Fibroblast of lung (primary cell): ENCODE data around the gene KRTAP10-5. TPM values are rescaled to one million over a fixed set of nuclear protein-coding genes. Genes with fewer than 3 reads are reported as not detected.
"Not testable (repeated sequence)": the region's sequence is repeated elsewhere in the genome, so short reads cannot be mapped to it uniquely, and the experiment has no call there.

Source experiments
- DNase-seq, 2 donors: peaks; one replicate each; pipeline versions ENCODE4 v3.0.0 to v3.0.0-alpha.2; 2010; ENCODE audit warnings: low read depth in 2 of 2
- H2AFZ ChIP-seq: 2 replicates; pipeline ENCODE4 v1.5.1; 2012; ENCODE audit warnings: low read length, control low read depth, inconsistent platforms
- H3K27ac ChIP-seq: 2 replicates; pipeline ENCODE4 v1.5.1; 2011; ENCODE audit warnings: low read length, control low read depth; ENCODE audit not compliant: insufficient read depth
- H3K27me3 ChIP-seq: 2 replicates; pipeline ENCODE4 v1.5.1; 2011; ENCODE audit warnings: mild to moderate bottlenecking, low read length; ENCODE audit not compliant: control insufficient read depth, insufficient read depth
- H3K36me3 ChIP-seq: 2 replicates; pipeline ENCODE4 v1.5.1; 2011; ENCODE audit warnings: low read length; ENCODE audit not compliant: control insufficient read depth, insufficient read depth
- H3K4me1 ChIP-seq: 2 replicates; pipeline ENCODE4 v1.5.1; 2011; ENCODE audit warnings: low read length; ENCODE audit not compliant: control insufficient read depth, insufficient read depth; ENCODE audit errors: extremely low read depth
- H3K4me2 ChIP-seq: 2 replicates; pipeline ENCODE4 v1.5.1; 2011; ENCODE audit warnings: low read length, control low read depth; ENCODE audit not compliant: insufficient read depth; ENCODE audit errors: extremely low read depth
- H3K4me3 ChIP-seq, 4 experiments: fragments of 200-600 bp in 1 of 4; sonication (generic) in 1 of 4; replicated peaks in 1 of 4; 2 replicates each; pipeline ENCODE4 v1.5.1; 2011 to 2016; ENCODE audit warnings: low read length in 4 of 4, low read depth in 3 of 4, mild to moderate bottlenecking in 3 of 4, control low read depth in 2 of 4, inconsistent platforms in 1 of 4, mixed read lengths in 1 of 4; ENCODE audit not compliant: insufficient read depth in 1 of 4; ENCODE audit errors: control extremely low read depth in 1 of 4
- H3K79me2 ChIP-seq: 2 replicates; pipeline ENCODE4 v1.5.1; 2012; ENCODE audit warnings: mild to moderate bottlenecking, low read length, inconsistent platforms; ENCODE audit not compliant: control insufficient read depth, insufficient read depth
- H3K9ac ChIP-seq: 2 replicates; pipeline ENCODE4 v1.5.1; 2011; ENCODE audit warnings: mild to moderate bottlenecking, low read length, control low read depth; ENCODE audit not compliant: insufficient read depth
- H3K9me3 ChIP-seq: 2 replicates; pipeline ENCODE4 v1.5.1; 2012; ENCODE audit warnings: low read depth, low read length; ENCODE audit not compliant: control insufficient read depth, insufficient read depth
- H4K20me1 ChIP-seq: 2 replicates; pipeline ENCODE4 v1.5.1; 2011; ENCODE audit warnings: low read length; ENCODE audit not compliant: control insufficient read depth, insufficient read depth; ENCODE audit errors: extremely low read depth
- EZH2 ChIP-seq: IDR thresholded peaks from 2 replicates; pipeline ENCODE4 v1.5.1; 2012; ENCODE audit warnings: low read length, control low read depth, mild to moderate bottlenecking; ENCODE audit errors: missing control alignments
- polyA plus RNA-seq, 2 donors: library from polyadenylated mRNA; depleted of rRNA in 1 of 2; stranded (reverse) in 1 of 2; unstranded in 1 of 2; fragments of >200 nt; gene quantifications; 2 replicates each; pipeline ENCODE4 v1.2.1, GENCODE V29; 2011 to 2012; ENCODE audit warnings: missing spikeins in 1 of 2
- total RNA-seq: library from RNA; depleted of rRNA; stranded (reverse); fragments of >200 nt; gene quantifications from 2 replicates; pipeline ENCODE4 v1.2.1, GENCODE V29; 2014
- TF ChIP-seq, protein P1 (sequence below), 2 donors: IDR thresholded peaks in 1 of 2; conservative IDR thresholded peaks in 1 of 2; 1 replicate in 1 of 2; 2 replicates in 1 of 2; pipeline ENCODE4 v1.5.1; 2011 to 2012; ENCODE audit warnings: low read length in 2 of 2, control low read depth in 1 of 2, inconsistent platforms in 1 of 2, low read depth in 1 of 2, mild to moderate bottlenecking in 1 of 2

The KRTAP10-5 gene
- total and polyA plus RNA-seq, 2 donors (not counting 1 experiment from before 2014, with no cell fraction given): not detected

DNA sequence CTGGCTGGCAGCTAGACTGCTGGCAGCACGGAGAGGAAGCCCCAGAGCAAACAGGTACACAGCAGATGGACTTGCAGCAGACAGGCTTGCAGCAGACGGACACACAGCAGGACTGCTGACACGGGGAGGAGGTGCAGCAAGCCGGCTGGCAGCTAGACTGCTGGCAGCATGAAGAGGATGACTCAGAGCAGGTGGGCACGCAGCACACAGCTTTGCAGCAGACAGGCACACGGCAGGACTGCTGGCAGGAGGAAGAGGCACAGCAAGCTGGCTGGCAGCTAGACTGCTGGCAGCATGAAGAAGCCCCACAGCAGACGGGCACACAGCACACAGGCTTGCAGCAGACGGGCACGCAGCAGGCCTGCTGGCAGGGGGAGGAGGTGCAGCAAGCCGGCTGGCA, 29.6 kb downstream of the KRTAP10-5 start:
- Histone ChIP-seq H3K4me3 (no peak overlapping the region), H3K27me3 (no peaks in the 10 kb centered on the region), H2AFZ (no peak overlapping the region), H3K4me2 (no peak overlapping the region), H4K20me1 (no peaks in the 10 kb centered on the region), H3K9ac (no peak overlapping the region), H3K36me3 (no peaks in the 10 kb centered on the region), H3K79me2 (no peaks in the 10 kb centered on the region), H3K4me1 (no peaks in the 10 kb centered on the region), H3K9me3 (no peaks in the 10 kb centered on the region), H3K27ac (no peak overlapping the region)
- DNase-seq: peak in 1 of 2 donors; percentile 3
- no peak for TF ChIP-seq EZH2
- TF ChIP-seq, protein P1, sequence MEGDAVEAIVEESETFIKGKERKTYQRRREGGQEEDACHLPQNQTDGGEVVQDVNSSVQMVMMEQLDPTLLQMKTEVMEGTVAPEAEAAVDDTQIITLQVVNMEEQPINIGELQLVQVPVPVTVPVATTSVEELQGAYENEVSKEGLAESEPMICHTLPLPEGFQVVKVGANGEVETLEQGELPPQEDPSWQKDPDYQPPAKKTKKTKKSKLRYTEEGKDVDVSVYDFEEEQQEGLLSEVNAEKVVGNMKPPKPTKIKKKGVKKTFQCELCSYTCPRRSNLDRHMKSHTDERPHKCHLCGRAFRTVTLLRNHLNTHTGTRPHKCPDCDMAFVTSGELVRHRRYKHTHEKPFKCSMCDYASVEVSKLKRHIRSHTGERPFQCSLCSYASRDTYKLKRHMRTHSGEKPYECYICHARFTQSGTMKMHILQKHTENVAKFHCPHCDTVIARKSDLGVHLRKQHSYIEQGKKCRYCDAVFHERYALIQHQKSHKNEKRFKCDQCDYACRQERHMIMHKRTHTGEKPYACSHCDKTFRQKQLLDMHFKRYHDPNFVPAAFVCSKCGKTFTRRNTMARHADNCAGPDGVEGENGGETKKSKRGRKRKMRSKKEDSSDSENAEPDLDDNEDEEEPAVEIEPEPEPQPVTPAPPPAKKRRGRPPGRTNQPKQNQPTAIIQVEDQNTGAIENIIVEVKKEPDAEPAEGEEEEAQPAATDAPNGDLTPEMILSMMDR (conservative IDR thresholded peaks at IDR 0.05 in 1 of 2, IDR thresholded peaks at IDR 0.05 in 1 of 2; ENCODE audit: low read depth in 1 of 2, low read length in 2 of 2): no peak

DNA sequence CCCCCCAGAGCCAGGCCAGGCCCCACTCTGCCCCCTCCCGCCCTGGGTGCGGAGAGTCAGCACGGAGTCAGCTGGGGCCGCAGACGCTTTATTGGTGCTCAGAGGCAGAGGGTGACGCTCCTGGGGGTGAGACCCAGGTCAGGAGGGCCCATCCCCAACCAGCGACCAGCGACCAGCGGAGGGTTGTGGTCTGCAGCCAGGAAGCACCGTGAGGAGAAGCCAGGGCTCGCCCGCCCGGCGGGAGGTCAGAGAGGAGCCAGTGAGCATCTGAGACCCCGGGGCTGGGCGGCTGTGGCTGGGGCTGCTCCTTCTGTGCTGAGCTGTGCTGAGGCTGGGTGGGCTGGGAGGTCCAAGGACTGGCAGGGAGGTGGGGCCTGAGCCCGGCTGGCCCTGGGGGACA, 30.1 kb downstream of the KRTAP10-5 start:
- H3K27ac ChIP-seq, H3K4me2 ChIP-seq, DNase-seq, H3K4me3 ChIP-seq, H3K9ac ChIP-seq, H3K79me2 ChIP-seq, H3K27me3 ChIP-seq, H2AFZ ChIP-seq, H4K20me1 ChIP-seq, H3K4me1 ChIP-seq, H3K36me3 ChIP-seq, H3K9me3 ChIP-seq: not testable (repeated sequence)

DNA sequence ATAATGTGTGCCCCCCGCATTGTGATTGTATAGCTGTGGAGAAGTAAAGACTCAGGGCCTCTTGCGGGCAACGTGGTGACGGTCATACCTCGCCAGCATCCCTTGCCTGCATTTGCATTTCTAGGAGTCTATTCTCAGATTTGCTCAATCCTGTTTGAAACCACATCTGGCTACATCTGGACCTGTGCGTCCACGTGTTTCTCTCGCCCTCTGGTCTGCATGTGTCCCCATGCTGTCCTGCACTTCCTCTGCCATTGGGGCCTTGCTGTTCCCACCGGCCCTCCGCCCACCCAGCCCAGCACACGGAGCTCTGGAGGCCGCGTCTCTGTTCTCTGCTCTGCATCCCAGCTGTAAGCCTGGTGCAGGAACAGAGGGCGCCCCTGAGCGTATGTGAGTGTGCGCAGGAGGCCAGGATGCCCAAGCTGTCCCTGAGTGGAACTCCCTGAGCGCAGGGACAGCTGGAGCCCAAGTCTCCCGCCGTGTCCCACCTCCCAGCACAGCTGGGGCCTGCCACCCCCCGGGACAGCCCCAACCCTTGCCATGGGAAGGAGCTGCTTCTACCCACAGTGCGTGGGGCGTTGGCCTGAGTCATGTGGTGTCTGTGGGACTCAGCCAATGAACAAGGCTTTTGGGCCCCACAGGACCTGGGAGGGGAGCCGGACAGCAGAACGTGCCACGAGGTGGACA, 30.7 kb downstream of the KRTAP10-5 start:
- H3K36me3 ChIP-seq: no peaks in the 10 kb centered on the region
- TF ChIP-seq EZH2: no peak
- TF ChIP-seq, protein P1 (conservative IDR thresholded peaks at IDR 0.05 in 1 of 2, IDR thresholded peaks at IDR 0.05 in 1 of 2; ENCODE audit: low read depth in 1 of 2, low read length in 2 of 2): no peak
- no peak for DNase-seq
- H3K79me2 ChIP-seq: no peaks in the 10 kb centered on the region
- no peaks in the 10 kb centered on the region for H4K20me1 ChIP-seq
- no peaks in the 10 kb centered on the region for H3K27me3 ChIP-seq
- H3K9me3 ChIP-seq: no peaks in the 10 kb centered on the region
- no peak overlapping the region for H3K4me3 ChIP-seq
- no peak overlapping the region for H2AFZ ChIP-seq
- H3K27ac ChIP-seq: no peak overlapping the region
- no peak overlapping the region for H3K9ac ChIP-seq
- no peaks in the 10 kb centered on the region for H3K4me1 ChIP-seq
- H3K4me2 ChIP-seq: no peak overlapping the region
